Stomach (tissue), 4 donors: ENCODE data around the gene TRIM37.

ENCODE experiments used
- CTCF ChIP-seq, 7 experiments: fragments of 450-650 bp in 4 of 7; fragments of 200-600 bp in 3 of 7; sonication (generic) in 3 of 7; IDR thresholded peaks; one replicate each; pipeline ENCODE4 v1.5.1; 2016 to 2019; ENCODE audit warnings: antibody characterized with exemption in 7 of 7, control low read depth in 2 of 7, mild to moderate bottlenecking in 1 of 7
- POLR2A ChIP-seq, 4 donors: fragments of 450-650 bp; IDR thresholded peaks; one replicate each; pipeline ENCODE4 v1.6.1; 2016; ENCODE audit warnings: antibody characterized with exemption in 4 of 4, control low read depth in 2 of 4, mild to moderate bottlenecking in 1 of 4, moderate library complexity in 1 of 4
- POLR2AphosphoS5 ChIP-seq, 3 donors: sonication (generic); formaldehyde crosslinking; IDR thresholded peaks; one replicate each; pipeline ENCODE4 v1.6.1; 2016; ENCODE audit warnings: antibody characterized with exemption in 3 of 3

- TF ChIP-seq CTCF (IDR thresholded peaks at IDR 0.05): no peak
- TF ChIP-seq POLR2A (IDR thresholded peaks at IDR 0.05): no peak
- TF ChIP-seq POLR2AphosphoS5 (IDR thresholded peaks at IDR 0.05): no peak
Measured at GRCh38 chr17:59145571-59146096, 39.0 kb upstream of the TRIM37 start.
